BLaER1 (cell line): Measurements from ENCODE around the gene C20orf141.
A peak's percentile ranks its signal among the peaks of the same experiment; 100 is the strongest.
"Not testable (repeated sequence)": the region's sequence is repeated elsewhere in the genome, so short reads cannot be mapped to it uniquely, and the experiment has no call there.

ENCODE experiments used
- H3K27ac ChIP-seq: shearing (Covaris generic); formaldehyde crosslinking; 2 replicates; pipeline ENCODE4 v1.8.1; 2022
- H3K27me3 ChIP-seq: shearing (Covaris generic); formaldehyde crosslinking; 2 replicates; pipeline ENCODE4 v1.8.1; 2022
- H3K36me3 ChIP-seq: shearing (Covaris generic); formaldehyde crosslinking; 2 replicates; pipeline ENCODE4 v1.8.1; 2022
- H3K4me1 ChIP-seq: shearing (Covaris generic); formaldehyde crosslinking; 2 replicates; pipeline ENCODE4 v1.8.1; 2022
- H3K4me2 ChIP-seq: shearing (Covaris generic); formaldehyde crosslinking; 2 replicates; pipeline ENCODE4 v1.8.1; 2022
- H3K4me3 ChIP-seq: shearing (Covaris generic); formaldehyde crosslinking; 2 replicates; pipeline ENCODE4 v1.8.1; 2022
- H3K9ac ChIP-seq: shearing (Covaris generic); formaldehyde crosslinking; 2 replicates; pipeline ENCODE4 v1.8.1; 2022
- H3K9me3 ChIP-seq: shearing (Covaris generic); formaldehyde crosslinking; 2 replicates; pipeline ENCODE4 v1.8.1; 2022
- H4K20me1 ChIP-seq: shearing (Covaris generic); formaldehyde crosslinking; 2 replicates; pipeline ENCODE4 v1.8.1; 2022
- Cebpa-rat ChIP-seq: shearing (Covaris generic); IDR thresholded peaks from 2 replicates; pipeline ENCODE4 v1.8.1; 2022

Gene C20orf141

DNA sequence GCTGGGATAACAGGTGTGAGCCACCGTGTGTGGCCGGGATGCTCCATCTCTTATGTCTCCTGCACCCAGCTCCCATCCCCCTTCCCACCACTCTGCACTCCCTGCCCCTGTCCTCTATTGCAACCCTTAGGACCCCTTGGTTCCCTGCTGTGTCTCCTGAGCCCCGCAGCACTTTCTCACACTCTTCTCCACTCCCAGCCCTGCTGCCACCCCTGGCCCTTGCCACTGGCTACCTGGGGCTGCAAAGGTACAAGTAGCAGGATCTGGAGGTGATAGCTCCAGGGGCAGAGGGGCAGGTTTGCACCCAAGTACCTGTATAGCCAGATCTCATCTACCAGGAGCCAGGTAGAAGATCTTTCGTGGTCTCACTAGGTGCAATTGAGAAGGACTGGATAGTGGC, 7.8 kb upstream of the C20orf141 start:
- Histone ChIP-seq H3K4me2 (no peak overlapping the region), H3K4me1 (peaks cover 5% of the 10 kb centered on the region; the same call in 1 of the 2 replicates), H3K9ac (no peak overlapping the region), H3K9me3 (peaks cover 2% of the 10 kb centered on the region), H3K27me3 (peaks cover 28% of the 10 kb centered on the region), H3K4me3 (no peak overlapping the region), H3K36me3 (no peaks in the 10 kb centered on the region), H4K20me1 (no peaks in the 10 kb centered on the region), H3K27ac (no peak overlapping the region)
- no peak for TF ChIP-seq Cebpa-rat

GRCh38 chr20:2807929-2808328, 6.9 kb upstream of the C20orf141 start:
- H3K4me2 ChIP-seq: 0 out of 2 replicates have a peak overlapping the region, but pooled peaks have one; percentile 18
- not testable (repeated sequence) for H3K4me1 ChIP-seq, H3K4me3 ChIP-seq, H3K27ac ChIP-seq, H4K20me1 ChIP-seq, H3K36me3 ChIP-seq, H3K9ac ChIP-seq
- H3K27me3 ChIP-seq: peaks cover 28% of the 10 kb centered on the region
- peaks cover 11% of the 10 kb centered on the region for H3K9me3 ChIP-seq

DNA sequence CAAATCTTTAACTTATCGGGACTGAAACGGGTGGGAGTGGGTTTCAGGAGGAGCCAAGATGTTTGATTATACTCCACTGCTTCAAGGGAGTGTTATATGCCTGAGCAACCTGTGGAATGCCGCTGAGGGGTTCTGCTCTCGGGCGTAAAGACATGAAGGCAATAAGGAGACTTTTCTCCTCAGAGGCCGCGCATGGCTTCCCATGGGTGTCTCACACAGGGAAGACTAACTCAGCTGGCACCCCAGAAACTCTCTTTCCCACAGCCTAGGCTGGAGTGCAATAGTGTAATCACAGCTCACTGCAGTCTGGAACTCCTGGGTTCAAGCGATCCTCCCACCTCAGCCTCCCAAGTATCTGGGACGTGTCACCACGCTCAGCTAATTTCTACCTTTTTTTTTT, 5.1 kb upstream of the C20orf141 start:
- Histone ChIP-seq H3K9ac (no peak overlapping the region), H3K9me3 (peaks cover 12% of the 10 kb centered on the region), H3K4me1 (peaks cover 12% of the 10 kb centered on the region), H4K20me1 (no peaks in the 10 kb centered on the region), H3K4me3 (no peak overlapping the region), H3K27ac (no peak overlapping the region), H3K36me3 (no peaks in the 10 kb centered on the region), H3K27me3 (peaks cover 16% of the 10 kb centered on the region), H3K4me2 (no peak overlapping the region; the same call in 1 of the 2 replicates)
- TF ChIP-seq Cebpa-rat: no peak

- Histone ChIP-seq H3K9me3 (peaks cover 12% of the 10 kb centered on the region), H4K20me1 (no peaks in the 10 kb centered on the region), H3K27me3 (no peaks in the 10 kb centered on the region), H3K9ac (no peak overlapping the region), H3K4me3 (no peak overlapping the region), H3K36me3 (no peaks in the 10 kb centered on the region), H3K4me1 (peaks cover 26% of the 10 kb centered on the region), H3K4me2 (no peak overlapping the region), H3K27ac (no peak overlapping the region)
- TF ChIP-seq Cebpa-rat: no peak
Measured at GRCh38 chr20:2812189-2812588, 2.6 kb upstream of the C20orf141 start.

- Histone ChIP-seq H3K4me1 (peaks cover 42% of the 10 kb centered on the region), H3K36me3 (no peaks in the 10 kb centered on the region), H3K4me3 (no peak overlapping the region), H4K20me1 (no peaks in the 10 kb centered on the region), H3K9me3 (peaks cover 12% of the 10 kb centered on the region), H3K4me2 (peak overlapping the region; percentile 59), H3K9ac (no peak overlapping the region), H3K27ac (no peak overlapping the region), H3K27me3 (no peaks in the 10 kb centered on the region)
- TF ChIP-seq Cebpa-rat: no peak
Measured at GRCh38 chr20:2814076-2814475, 711 bp upstream of the C20orf141 start.

GRCh38 chr20:2815242-2815900, 584 bp downstream of the C20orf141 start:
- Histone ChIP-seq H3K4me3 (no peak overlapping the region), H3K27me3 (no peaks in the 10 kb centered on the region), H3K9me3 (peaks cover 12% of the 10 kb centered on the region), H3K4me1 (peaks cover 37% of the 10 kb centered on the region), H4K20me1 (no peaks in the 10 kb centered on the region), H3K36me3 (no peaks in the 10 kb centered on the region), H3K27ac (no peak overlapping the region), H3K4me2 (peak overlapping the region; percentile 59), H3K9ac (no peak overlapping the region)
- no peak for TF ChIP-seq Cebpa-rat

GRCh38 chr20:2816030-2816582, 1.3 kb downstream of the C20orf141 start, which contains the start of gene TMEM239:
TMEM239 (plus strand) TSS chr20:2816364; CDS start chr20:2816555, 191 bp downstream.
- Histone ChIP-seq H4K20me1 (no peaks in the 10 kb centered on the region), H3K27ac (no peak within 1 kb of the TSS), H3K36me3 (no peaks in the 10 kb centered on the region), H3K4me2 (peak within 1 kb of the TSS; percentile 59), H3K9ac (no peak within 1 kb of the TSS), H3K27me3 (no peaks in the 10 kb centered on the region), H3K9me3 (peaks cover 12% of the 10 kb centered on the region), H3K4me3 (no peak within 1 kb of the TSS), H3K4me1 (peaks cover 39% of the 10 kb centered on the region)
- TF ChIP-seq Cebpa-rat: no peak

DNA sequence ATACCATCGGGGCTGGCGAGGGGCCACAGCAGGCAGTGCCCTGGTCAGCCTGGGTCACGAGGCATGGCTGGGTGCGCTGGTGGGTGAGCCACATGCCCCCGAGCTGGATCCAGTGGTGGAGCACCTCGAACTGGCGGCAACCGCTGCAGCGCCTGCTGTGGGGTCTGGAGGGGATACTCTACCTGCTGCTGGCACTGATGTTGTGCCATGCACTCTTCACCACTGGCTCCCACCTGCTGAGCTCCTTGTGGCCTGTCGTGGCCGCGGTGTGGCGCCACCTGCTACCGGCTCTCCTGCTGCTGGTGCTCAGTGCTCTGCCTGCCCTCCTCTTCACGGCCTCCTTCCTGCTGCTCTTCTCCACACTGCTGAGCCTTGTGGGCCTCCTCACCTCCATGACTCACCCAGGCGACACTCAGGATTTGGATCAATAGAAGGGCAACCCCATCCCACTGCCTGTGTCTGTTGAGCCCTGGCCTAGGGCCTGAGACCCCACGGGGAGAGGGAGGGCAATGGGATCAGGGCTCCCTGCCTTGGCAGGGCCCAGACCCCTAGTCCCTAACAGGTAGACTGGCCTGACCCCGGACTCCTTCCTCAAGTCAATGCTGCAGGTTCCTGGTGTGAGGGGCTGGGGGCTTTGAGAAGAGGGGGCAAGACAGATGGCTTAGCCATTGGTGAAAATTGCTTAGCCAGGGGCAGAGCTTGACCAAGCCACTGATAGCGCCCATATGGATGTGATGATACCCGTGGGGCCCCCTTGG, 2.0 kb downstream of the C20orf141 start:
- TF ChIP-seq Cebpa-rat: no peak
- Histone ChIP-seq H3K27ac (no peak overlapping the region), H3K4me3 (no peak overlapping the region), H3K4me2 (no peak overlapping the region), H3K9me3 (peaks cover 12% of the 10 kb centered on the region), H3K4me1 (peaks cover 45% of the 10 kb centered on the region), H3K36me3 (no peaks in the 10 kb centered on the region), H3K9ac (no peak overlapping the region), H4K20me1 (no peaks in the 10 kb centered on the region), H3K27me3 (no peaks in the 10 kb centered on the region)

GRCh38 chr20:2817341-2817726, 2.5 kb downstream of the C20orf141 start:
- Histone ChIP-seq H3K4me2 (no peak overlapping the region), H4K20me1 (no peaks in the 10 kb centered on the region), H3K27ac (no peak overlapping the region), H3K4me3 (no peak overlapping the region), H3K27me3 (no peaks in the 10 kb centered on the region), H3K4me1 (peaks cover 50% of the 10 kb centered on the region), H3K9me3 (peaks cover 6% of the 10 kb centered on the region; the same call in 1 of the 2 replicates), H3K36me3 (no peaks in the 10 kb centered on the region), H3K9ac (no peak overlapping the region)
- no peak for TF ChIP-seq Cebpa-rat
